Natural killer cell (primary cell): ENCODE results near the gene SSH2. TPM values are rescaled to one million over a fixed set of nuclear protein-coding genes. Genes with fewer than 3 reads are reported as not detected.
A peak's percentile ranks its signal among the peaks of the same experiment; 100 is the strongest.

ENCODE experiments used
- ATAC-seq, 3 donors: fragments of 150-1000 bp in 2 of 3; fragments of 200-7000 bp in 1 of 3; cut with Tn5 transposase; 1 replicate in 1 of 3; 2 replicates in 2 of 3; pipeline ENCODE4 v1.10.0; 2021; ENCODE audit warnings: mild to moderate bottlenecking in 2 of 3, moderate library complexity in 2 of 3
- DNase-seq, 2 donors: peaks; one replicate each; pipeline versions ENCODE4 v3.0.0 to v3.0.0-alpha.2; 2013 to 2021; ENCODE audit warnings: mixed read lengths in 1 of 2
- H3K27ac ChIP-seq: one replicate; pipeline ENCODE4 v1.5.1; 2013; ENCODE audit warnings: mild to moderate bottlenecking, low read length
- H3K27me3 ChIP-seq: one replicate; pipeline ENCODE4 v1.6.1; 2013; ENCODE audit warnings: low read length; ENCODE audit not compliant: control insufficient read depth, insufficient read depth
- H3K36me3 ChIP-seq: one replicate; pipeline ENCODE4 v1.6.1; 2013; ENCODE audit warnings: low read length; ENCODE audit not compliant: control insufficient read depth, insufficient read depth
- H3K4me1 ChIP-seq: one replicate; pipeline ENCODE4 v1.6.1; 2013; ENCODE audit warnings: low read length; ENCODE audit not compliant: control insufficient read depth, insufficient read depth
- H3K4me3 ChIP-seq: one replicate; pipeline ENCODE4 v1.5.1; 2013; ENCODE audit warnings: low read length
- H3K9me3 ChIP-seq: one replicate; pipeline ENCODE4 v1.6.1; 2013; ENCODE audit warnings: low read length; ENCODE audit not compliant: control insufficient read depth, insufficient read depth
- H3K27ac Mint-ChIP-seq, 2 donors: one replicate each; pipeline ENCODE4 v1.8.0; 2022; ENCODE audit warnings: mild to moderate bottlenecking in 2 of 2, mixed read lengths in 2 of 2, moderate library complexity in 1 of 2
- H3K27me3 Mint-ChIP-seq, 2 donors: one replicate each; pipeline ENCODE4 v1.8.0; 2022; ENCODE audit warnings: low read depth in 2 of 2, mixed read lengths in 2 of 2
- H3K36me3 Mint-ChIP-seq: one replicate; pipeline ENCODE4 v1.8.0; 2022; ENCODE audit warnings: mixed read lengths
- H3K4me1 Mint-ChIP-seq, 2 donors: one replicate each; pipeline ENCODE4 v1.8.0; 2022; ENCODE audit warnings: mixed read lengths in 2 of 2
- H3K4me3 Mint-ChIP-seq: one replicate; pipeline ENCODE4 v1.8.0; 2022; ENCODE audit warnings: mild to moderate bottlenecking, moderate library complexity, mixed read lengths
- H3K9me3 Mint-ChIP-seq, 2 donors: one replicate each; pipeline ENCODE4 v1.8.0; 2022; ENCODE audit warnings: mixed read lengths in 2 of 2
- CTCF ChIP-seq: fragments of 200-600 bp; IDR thresholded peaks from one replicate; pipeline ENCODE4 v1.8.0; 2022; ENCODE audit warnings: antibody characterized with exemption
- WGBS: methylation state at CpG from one replicate; pipeline ENCODE4 v1.1.7; 2013; ENCODE audit warnings: missing lambda C conversion rate; ENCODE audit not compliant: insufficient coverage; 5-methylcytosine and 5-hydroxymethylcytosine counted together
- intact Hi-C: fragments of 100-400 bp; cut with micrococcal nuclease; formaldehyde crosslinking; loops from one replicate; pipeline ENCODE4 v1.14.2; 2022
- total RNA-seq, 4 donors: library from RNA; stranded (reverse); fragments of 120-200 nt in 1 of 4; gene quantifications; one replicate each; pipeline versions ENCODE4 v1.2.3 to v1.2.4, GENCODE V29; 2013 to 2022

SSH2 gene
- total RNA-seq, 3 donors from 2014 or later (not counting 1 experiment from before 2014, with no cell fraction given) = 124 to 166 (median 144) TPM

- Histone ChIP-seq H3K9me3 (no peaks in the 10 kb centered on the region), H3K27me3 (no peaks in the 10 kb centered on the region), H3K36me3 (peaks cover 52% of the 10 kb centered on the region), H3K4me3 (no peak overlapping the region), H3K27ac (no peak overlapping the region), H3K4me1 (peaks cover 8% of the 10 kb centered on the region)
- H3K4me1 Mint-ChIP-seq = peaks cover 27 to 31% of the 10 kb centered on the region in 2 donors
- H3K4me3 Mint-ChIP-seq = no peak overlapping the region
- ATAC-seq = no peak
- WGBS = 90% methylated on average over 3 of the region's 3 CpGs
- peaks cover 8% of the 10 kb centered on the region for H3K36me3 Mint-ChIP-seq
- H3K9me3 Mint-ChIP-seq = no peaks in the 10 kb centered on the region
- peak overlapping the region; percentile 9 to 34 for H3K27ac Mint-ChIP-seq
- no peak for TF ChIP-seq CTCF
- intact Hi-C loops = no loop called here
- H3K27me3 Mint-ChIP-seq = no peaks in the 10 kb centered on the region
- DNase-seq = no peak
Measured at GRCh38 chr17:29693751-29694150, 236.3 kb downstream of the SSH2 start.

GRCh38 chr17:29687596-29687995, 242.4 kb downstream of the SSH2 start:
- ATAC-seq (no peak), DNase-seq (no peak)
- H3K27me3 ChIP-seq = no peaks in the 10 kb centered on the region
- intact Hi-C loops = no loop called here
- H3K4me1 ChIP-seq = no peaks in the 10 kb centered on the region
- peaks cover 51% of the 10 kb centered on the region for H3K36me3 ChIP-seq
- no peak for TF ChIP-seq CTCF
- H3K27me3 Mint-ChIP-seq = no peaks in the 10 kb centered on the region
- H3K4me3 Mint-ChIP-seq = no peak overlapping the region
- 100% methylated on average over 2 of the region's 2 CpGs for WGBS
- H3K9me3 Mint-ChIP-seq = no peaks in the 10 kb centered on the region
- no peak overlapping the region for H3K4me3 ChIP-seq
- H3K27ac ChIP-seq = no peak overlapping the region
- H3K27ac Mint-ChIP-seq = peak overlapping the region; percentile 38 to 51
- H3K9me3 ChIP-seq = no peaks in the 10 kb centered on the region
- H3K4me1 Mint-ChIP-seq = peaks cover 1 to 6% of the 10 kb centered on the region in 2 donors
- H3K36me3 Mint-ChIP-seq = no peaks in the 10 kb centered on the region

- intact Hi-C loops = no loop called here
- no peaks in the 10 kb centered on the region for H3K27me3 Mint-ChIP-seq
- TF ChIP-seq CTCF = no peak
- Histone ChIP-seq H3K9me3 (no peaks in the 10 kb centered on the region), H3K4me1 (peaks cover 3% of the 10 kb centered on the region), H3K36me3 (peaks cover 50% of the 10 kb centered on the region), H3K27me3 (no peaks in the 10 kb centered on the region), H3K4me3 (no peak overlapping the region), H3K27ac (no peak overlapping the region)
- no peak overlapping the region for H3K4me3 Mint-ChIP-seq
- no peaks in the 10 kb centered on the region for H3K36me3 Mint-ChIP-seq
- WGBS = 93% methylated on average over 3 of the region's 4 CpGs
- DNase-seq (no peak), ATAC-seq (no peak)
- peak overlapping the region; percentile 38 to 51 for H3K27ac Mint-ChIP-seq
- peaks cover 6 to 11% of the 10 kb centered on the region in 2 donors for H3K4me1 Mint-ChIP-seq
- no peaks in the 10 kb centered on the region for H3K9me3 Mint-ChIP-seq
Measured at GRCh38 chr17:29686993-29687590, 242.9 kb downstream of the SSH2 start.

- H3K9me3 Mint-ChIP-seq = no peaks in the 10 kb centered on the region
- no peak for TF ChIP-seq CTCF
- peak overlapping the region in 1 of 2 donors; percentile 79 for H3K27ac Mint-ChIP-seq
- no peaks in the 10 kb centered on the region for H3K36me3 Mint-ChIP-seq
- H3K4me1 ChIP-seq = peaks cover 6% of the 10 kb centered on the region
- no peak overlapping the region for H3K4me3 ChIP-seq
- ATAC-seq (no peak), DNase-seq (no peak)
- peaks cover 12 to 13% of the 10 kb centered on the region in 2 donors for H3K4me1 Mint-ChIP-seq
- intact Hi-C loops = loop anchor here (5.0 kb wide), 1 partner anchor 94 kb away; no protein-coding TSS in a partner anchor
- no peak overlapping the region for H3K4me3 Mint-ChIP-seq
- H3K27me3 ChIP-seq = no peaks in the 10 kb centered on the region
- no peak overlapping the region for H3K27ac ChIP-seq
- peaks cover 50% of the 10 kb centered on the region for H3K36me3 ChIP-seq
- no peaks in the 10 kb centered on the region for H3K9me3 ChIP-seq
- no peaks in the 10 kb centered on the region for H3K27me3 Mint-ChIP-seq
- no CpG with 5 or more reads among the region's 1 CpG for WGBS
Measured at GRCh38 chr17:29683481-29683880, 246.5 kb downstream of the SSH2 start.
